Progenitor cell of endocrine pancreas (in vitro differentiated cells): ENCODE results near the gene LRRN4CL. TPM values are rescaled to one million over a fixed set of nuclear protein-coding genes. Genes with fewer than 3 reads are reported as not detected.

ENCODE experiments used
- DNase-seq: peaks from one replicate; pipeline ENCODE4 v3.0.0; 2021; ENCODE audit warnings: low spot score; ENCODE audit not compliant: unreplicated experiment
- H3K27ac Mint-ChIP-seq: 2 replicates; pipeline ENCODE4 v1.8.0; 2021; ENCODE audit warnings: mild to moderate bottlenecking, moderate library complexity, mixed read lengths
- H3K27me3 Mint-ChIP-seq: 2 replicates; pipeline ENCODE4 v1.8.0; 2021; ENCODE audit warnings: mixed read lengths
- H3K36me3 Mint-ChIP-seq: 2 replicates; pipeline ENCODE4 v1.8.0; 2022; ENCODE audit warnings: mixed read lengths; ENCODE audit not compliant: insufficient read depth
- H3K4me1 Mint-ChIP-seq: 2 replicates; pipeline ENCODE4 v1.8.0; 2021; ENCODE audit warnings: low read depth, mixed read lengths
- H3K4me3 Mint-ChIP-seq: 2 replicates; pipeline ENCODE4 v1.8.0; 2021; ENCODE audit warnings: low read depth, mild to moderate bottlenecking, moderate library complexity, mixed read lengths
- H3K9me3 Mint-ChIP-seq: 2 replicates; pipeline ENCODE4 v1.8.0; 2021; ENCODE audit warnings: low read depth, mixed read lengths
- CTCF ChIP-seq: fragments of 200-600 bp; sonication (generic); IDR thresholded peaks from one replicate; pipeline ENCODE4 v1.5.0; 2021; ENCODE audit warnings: antibody characterized with exemption, mild to moderate bottlenecking; ENCODE audit not compliant: unreplicated experiment
- total RNA-seq: library from RNA; stranded (reverse); gene quantifications from 2 replicates; pipeline ENCODE4 v1.2.1, GENCODE V29; 2021

Gene LRRN4CL
- total RNA-seq, 1 donor from 2014 or later: 0.65 TPM

- Mint-ChIP-seq H3K4me3 (peak overlapping the region; percentile 95), H3K9me3 (no peaks in the 10 kb centered on the region), H3K27ac (peak overlapping the region; percentile 99)
Observed at GRCh38 chr11:62709247-62710000, 20.1 kb upstream of the LRRN4CL start.

GRCh38 chr11:62708793-62709192, 19.5 kb upstream of the LRRN4CL start:
- Mint-ChIP-seq H3K36me3 (peaks cover 13% of the 10 kb centered on the region), H3K9me3 (no peaks in the 10 kb centered on the region), H3K4me3 (peak overlapping the region; percentile 95), H3K27me3 (no peaks in the 10 kb centered on the region), H3K27ac (peak overlapping the region; percentile 99), H3K4me1 (peaks cover 36% of the 10 kb centered on the region)
- TF ChIP-seq CTCF: no peak
- DNase-seq: no peak

More at GRCh38 chr11:62709247-62710000, 20.1 kb upstream of the LRRN4CL start:
- peaks cover 16% of the 10 kb centered on the region for H3K36me3 Mint-ChIP-seq
- H3K27me3 Mint-ChIP-seq: no peaks in the 10 kb centered on the region
- DNase-seq: peak; percentile 83
- TF ChIP-seq CTCF: peak; percentile 8
- peaks cover 41% of the 10 kb centered on the region for H3K4me1 Mint-ChIP-seq

DNA sequence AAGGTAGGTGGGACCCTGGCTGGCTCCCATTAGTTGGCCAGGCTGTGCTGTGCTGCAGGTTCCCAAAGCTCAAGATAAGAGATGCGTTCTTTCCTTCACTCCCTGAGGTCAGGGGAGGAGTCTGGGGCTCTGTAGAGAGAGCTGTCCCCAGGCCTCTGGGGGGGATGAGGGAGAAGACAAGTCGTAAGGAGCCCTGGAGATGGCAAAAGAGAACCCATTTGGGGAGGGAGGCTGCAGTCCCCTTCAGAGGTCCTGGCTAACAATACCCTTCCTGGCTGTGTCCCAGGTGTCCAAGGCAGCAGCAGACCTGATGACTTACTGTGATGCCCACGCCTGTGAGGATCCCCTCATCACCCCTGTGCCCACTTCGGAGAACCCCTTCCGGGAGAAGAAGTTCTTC, 19.1 kb upstream of the LRRN4CL start:
- Mint-ChIP-seq H3K9me3 (no peaks in the 10 kb centered on the region), H3K27ac (peak overlapping the region; percentile 99), H3K4me3 (peak overlapping the region; percentile 95), H3K27me3 (no peaks in the 10 kb centered on the region), H3K36me3 (peaks cover 10% of the 10 kb centered on the region), H3K4me1 (peaks cover 34% of the 10 kb centered on the region)
- DNase-seq: no peak
- TF ChIP-seq CTCF: no peak

DNA sequence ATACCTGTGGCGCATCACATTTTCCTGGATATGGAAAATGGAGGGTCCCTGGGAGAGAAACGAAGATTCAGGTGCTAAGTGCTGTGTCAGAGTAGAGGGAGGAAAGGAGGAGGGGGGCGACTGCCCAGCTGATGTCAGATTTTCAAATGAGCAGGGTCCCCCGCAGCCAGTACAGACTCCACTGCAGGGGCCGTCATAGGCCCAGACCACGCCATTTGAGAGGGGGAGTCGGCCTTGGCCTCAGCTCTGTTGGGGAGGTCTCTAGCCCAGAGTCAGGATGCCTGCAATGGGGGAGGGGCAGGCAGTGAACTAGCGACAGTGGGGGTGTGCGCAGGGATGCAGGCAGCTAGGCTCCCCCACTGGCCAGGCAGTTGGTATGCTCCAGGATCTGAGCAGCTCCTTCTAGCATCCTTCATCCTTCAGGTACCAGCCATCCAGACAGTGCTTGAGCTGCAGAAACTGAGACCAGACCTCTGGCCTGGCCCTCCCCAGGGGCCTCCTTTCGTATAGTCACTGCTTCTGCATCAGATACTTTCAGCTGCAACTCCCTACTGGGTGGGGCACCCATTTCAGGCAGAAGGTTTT, 18.0 kb upstream of the LRRN4CL start, which contains the start of the genes BSCL2 and GNG3:
BSCL2 (minus strand) TSS at position 148 of the 585 bp plus-strand sequence. CDS start 229 bp downstream, outside the sequence.
GNG3 (plus strand) TSS at position 400 of the 585 bp plus-strand sequence. CDS start 620 bp downstream, outside the sequence.
- DNase-seq: no peak
- Mint-ChIP-seq H3K9me3 (no peaks in the 10 kb centered on the region), H3K4me3 (peak within 1 kb of the TSS; percentile 95), H3K36me3 (peaks cover 12% of the 10 kb centered on the region), H3K27me3 (no peaks in the 10 kb centered on the region), H3K4me1 (peaks cover 28% of the 10 kb centered on the region), H3K27ac (peak within 1 kb of the TSS; percentile 99)
- no peak for TF ChIP-seq CTCF

GRCh38 chr11:62706850-62707247, 17.5 kb upstream of the LRRN4CL start:
- TF ChIP-seq CTCF: no peak
- DNase-seq: no peak
- no peaks in the 10 kb centered on the region for H3K9me3 Mint-ChIP-seq
- no peaks in the 10 kb centered on the region for H3K27me3 Mint-ChIP-seq
- H3K27ac Mint-ChIP-seq: peak overlapping the region; percentile 81
- H3K4me3 Mint-ChIP-seq: peak overlapping the region; percentile 64
- peaks cover 11% of the 10 kb centered on the region for H3K36me3 Mint-ChIP-seq
- peaks cover 28% of the 10 kb centered on the region for H3K4me1 Mint-ChIP-seq
